Hematopoietic multipotent progenitor cell treated with erythropoietin and hydrocortisone succinate and interleukin-3 and kit ligand, for 6 days (in vitro differentiated cells): ENCODE measurements around the gene QRICH2.
"Not testable (repeated sequence)": the region's sequence is repeated elsewhere in the genome, so short reads cannot be mapped to it uniquely, and the experiment has no call there.

Experiments used
- DNase-seq: peaks from one replicate; pipeline ENCODE4 v3.0.0-alpha.2; 2015

The QRICH2 gene

GRCh38 chr17:76264755-76265623, 43.1 kb downstream of the QRICH2 start, which contains the start of gene UBALD2:
Gene UBALD2, plus strand, starts transcription at chr17:76265348. Its CDS starts 158 bp downstream, at chr17:76265506.
- peak; percentile 99 for DNase-seq

GRCh38 chr17:76264425-76264754, 43.7 kb downstream of the QRICH2 start:
- no peak for DNase-seq

GRCh38 chr17:76263896-76264295, 44.2 kb downstream of the QRICH2 start:
- no peak for DNase-seq

- peak; percentile 69 for DNase-seq
Observed at GRCh38 chr17:76262732-76263344, 45.2 kb downstream of the QRICH2 start.

GRCh38 chr17:76261421-76262215, 46.5 kb downstream of the QRICH2 start:
- DNase-seq: peak; percentile 33

GRCh38 chr17:76260669-76261068, 47.4 kb downstream of the QRICH2 start:
- DNase-seq: no peak

GRCh38 chr17:76260220-76260619, 47.9 kb downstream of the QRICH2 start:
- DNase-seq: no peak

- DNase-seq: not testable (repeated sequence)
Observed at GRCh38 chr17:76256430-76257050, 51.5 kb downstream of the QRICH2 start.

GRCh38 chr17:76255801-76256429, 52.2 kb downstream of the QRICH2 start:
- DNase-seq: no peak

- no peak for DNase-seq
Observed at GRCh38 chr17:76254275-76254674, 53.8 kb downstream of the QRICH2 start.

- no peak for DNase-seq
Observed at GRCh38 chr17:76253841-76254240, 54.2 kb downstream of the QRICH2 start.

GRCh38 chr17:76252967-76253766, 54.9 kb downstream of the QRICH2 start:
- DNase-seq: not testable (repeated sequence)

GRCh38 chr17:76252040-76252954, 55.8 kb downstream of the QRICH2 start:
- peak; percentile 66 for DNase-seq

- no peak for DNase-seq
Observed at GRCh38 chr17:76251478-76252039, 56.5 kb downstream of the QRICH2 start.

- no peak for DNase-seq
Observed at GRCh38 chr17:76250141-76250540, 57.9 kb downstream of the QRICH2 start.

GRCh38 chr17:76248013-76248782, 59.9 kb downstream of the QRICH2 start:
- DNase-seq: no peak

GRCh38 chr17:76247304-76247703, 60.8 kb downstream of the QRICH2 start:
- no peak for DNase-seq

GRCh38 chr17:76246080-76247066, 61.7 kb downstream of the QRICH2 start:
- DNase-seq: peak; percentile 66
